Spleen (tissue), 7 donors: ENCODE results near the gene SGIP1.

ENCODE experiments used
- POLR2A ChIP-seq, 3 donors: fragments of 450-650 bp; IDR thresholded peaks; one replicate each; pipeline ENCODE4 v1.5.1; 2017; ENCODE audit warnings: antibody characterized with exemption in 3 of 3, mild to moderate bottlenecking in 1 of 3
- TF ChIP-seq, protein P1 (sequence below), 11 experiments: fragments of 200-600 bp in 7 of 11; fragments of 450-650 bp in 4 of 11; sonication (generic) in 4 of 11; IDR thresholded peaks in 8 of 11; conservative IDR thresholded peaks in 3 of 11; 1 replicate in 7 of 11; 2 replicates in 4 of 11; pipeline versions ENCODE4 v1.4.0 to v1.8.0; 2016 to 2021; ENCODE audit warnings: antibody characterized with exemption in 11 of 11, inconsistent platforms in 4 of 11, mild to moderate bottlenecking in 1 of 11
- donor health status: DM: no; HTN: no; CAD: no; lungs with moderate emphysema.
- donor health status: DM: no; HTN: no; CAD: no.
- donor health status: DM: no; HTN: no; CAD: no.

DNA sequence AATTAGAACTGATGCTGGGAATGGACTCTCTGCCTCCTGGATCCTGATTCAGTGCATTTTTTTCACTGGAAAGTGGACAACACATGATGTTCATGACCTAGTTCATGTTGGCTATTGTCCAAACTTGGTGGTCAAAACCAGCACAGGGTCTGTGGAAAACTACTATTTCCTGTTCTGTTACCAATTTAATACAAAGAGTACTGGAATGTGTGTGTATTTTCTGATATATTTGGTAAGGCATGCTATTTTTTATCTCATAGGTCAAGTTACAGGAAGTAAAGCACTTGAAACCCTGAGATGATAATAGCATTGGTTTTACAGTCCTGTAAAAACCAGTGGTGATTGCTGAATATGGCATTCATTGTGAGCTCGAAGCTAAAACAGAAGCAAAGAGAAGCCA, 89.9 kb downstream of the SGIP1 start:
- TF ChIP-seq, protein P1, sequence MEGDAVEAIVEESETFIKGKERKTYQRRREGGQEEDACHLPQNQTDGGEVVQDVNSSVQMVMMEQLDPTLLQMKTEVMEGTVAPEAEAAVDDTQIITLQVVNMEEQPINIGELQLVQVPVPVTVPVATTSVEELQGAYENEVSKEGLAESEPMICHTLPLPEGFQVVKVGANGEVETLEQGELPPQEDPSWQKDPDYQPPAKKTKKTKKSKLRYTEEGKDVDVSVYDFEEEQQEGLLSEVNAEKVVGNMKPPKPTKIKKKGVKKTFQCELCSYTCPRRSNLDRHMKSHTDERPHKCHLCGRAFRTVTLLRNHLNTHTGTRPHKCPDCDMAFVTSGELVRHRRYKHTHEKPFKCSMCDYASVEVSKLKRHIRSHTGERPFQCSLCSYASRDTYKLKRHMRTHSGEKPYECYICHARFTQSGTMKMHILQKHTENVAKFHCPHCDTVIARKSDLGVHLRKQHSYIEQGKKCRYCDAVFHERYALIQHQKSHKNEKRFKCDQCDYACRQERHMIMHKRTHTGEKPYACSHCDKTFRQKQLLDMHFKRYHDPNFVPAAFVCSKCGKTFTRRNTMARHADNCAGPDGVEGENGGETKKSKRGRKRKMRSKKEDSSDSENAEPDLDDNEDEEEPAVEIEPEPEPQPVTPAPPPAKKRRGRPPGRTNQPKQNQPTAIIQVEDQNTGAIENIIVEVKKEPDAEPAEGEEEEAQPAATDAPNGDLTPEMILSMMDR (IDR thresholded peaks at IDR 0.05 in 8 of 11, conservative IDR thresholded peaks at IDR 0.05 in 3 of 11), result no peak
- no peak for TF ChIP-seq POLR2A (IDR thresholded peaks at IDR 0.05)
